Measurements from ENCODE around the gene TMEM30B. TPM values are rescaled to one million over a fixed set of nuclear protein-coding genes. Genes with fewer than 3 reads are reported as not detected.

The TMEM30B gene
- polyA plus RNA-seq, 1 of the 3 experiments (the other 2 are of a cell fraction): 0.15 TPM

DNA sequence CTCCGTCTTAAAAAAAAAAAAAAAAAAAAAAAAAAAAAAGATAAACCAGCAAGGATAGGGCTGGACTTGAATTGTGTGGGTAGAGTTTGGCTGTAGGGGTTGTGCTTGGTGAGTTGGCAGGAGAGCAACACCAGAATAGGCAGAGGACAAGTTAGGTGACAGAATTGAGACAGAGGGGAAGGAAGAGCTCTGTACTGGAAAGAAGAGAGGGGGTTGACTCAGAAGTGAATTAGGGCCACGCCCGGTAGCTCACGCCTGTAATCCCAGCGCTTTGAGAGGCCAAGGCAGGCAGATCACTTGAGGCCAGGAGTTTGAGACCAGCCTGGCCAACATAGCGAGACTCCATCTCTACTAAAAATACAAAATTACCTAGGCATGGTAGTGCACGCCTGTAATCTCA, 6.1 kb upstream of the TMEM30B start:
- Histone ChIP-seq H3K4me1 (ENCODE audit: control insufficient read depth in 1 of 2, insufficient read depth in 2 of 2, low read depth in 1 of 2, low read length in 1 of 2) (peaks cover 0 to 6% of the 10 kb centered on the region in 2 experiments; a peak in 1 of 4 replicates), H3K4me2 (no peak overlapping the region), H3K27ac (ENCODE audit: low read depth in 2 of 2, low read length in 1 of 2) (no peak overlapping the region), H3K9ac (no peak overlapping the region), H3K4me3 (ENCODE audit: low read depth in 2 of 2, low read length in 1 of 2) (no peak overlapping the region), H3K9me3 (no peaks in the 10 kb centered on the region), H3K27me3 (ENCODE audit: insufficient read depth) (no peaks in the 10 kb centered on the region), H3F3A (replicated peaks; ENCODE audit: insufficient read depth) (no peaks in the 10 kb centered on the region), H4K20me1 (ENCODE audit: insufficient read depth) (no peaks in the 10 kb centered on the region), H2AFZ (ENCODE audit: low read depth) (no peak overlapping the region), H3K79me2 (ENCODE audit: insufficient read depth) (no peaks in the 10 kb centered on the region), H3K36me3 (replicated peaks in 1 of 2; ENCODE audit: control insufficient read depth in 1 of 2, insufficient read depth in 2 of 2, low read length in 1 of 2) (no peaks in the 10 kb centered on the region), H3K9me2 (no peaks in the 10 kb centered on the region)
- ChIA-PET POLR2A (no interaction called here), CTCF (interaction anchor here (0.6 to 11.8 kb wide), 4 partner anchors 9 to 662 kb away, joined by 3 to 104 read pairs (median 4); no protein-coding TSS in a partner anchor)
- 89% methylated on average over 7 of the region's 7 CpGs for WGBS (ENCODE audit: low lambda C conversion rate)
- TF ChIP-seq, protein P1, sequence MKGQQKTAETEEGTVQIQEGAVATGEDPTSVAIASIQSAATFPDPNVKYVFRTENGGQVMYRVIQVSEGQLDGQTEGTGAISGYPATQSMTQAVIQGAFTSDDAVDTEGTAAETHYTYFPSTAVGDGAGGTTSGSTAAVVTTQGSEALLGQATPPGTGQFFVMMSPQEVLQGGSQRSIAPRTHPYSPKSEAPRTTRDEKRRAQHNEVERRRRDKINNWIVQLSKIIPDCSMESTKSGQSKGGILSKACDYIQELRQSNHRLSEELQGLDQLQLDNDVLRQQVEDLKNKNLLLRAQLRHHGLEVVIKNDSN (IDR thresholded peaks at IDR 0.05; ENCODE audit: borderline replicate concordance, low read depth): no peak
- TF ChIP-seq NRF1 (IDR thresholded peaks at IDR 0.05; ENCODE audit: low read depth, low read length) (no peak), FOSL2 (IDR thresholded peaks at IDR 0.05; ENCODE audit: borderline replicate concordance, low read depth) (no peak), MXI1 (IDR thresholded peaks at IDR 0.05; ENCODE audit: low read depth, low read length) (no peak), GABPA (IDR thresholded peaks at IDR 0.05; ENCODE audit: low read depth) (no peak), POLR2AphosphoS5 (IDR thresholded peaks at IDR 0.05; ENCODE audit: low read depth, low read length) (no peak), TAF1 (IDR thresholded peaks at IDR 0.05; ENCODE audit: borderline replicate concordance, low read depth, low read length) (no peak), FOXM1 (IDR thresholded peaks at IDR 0.05; ENCODE audit: low read depth) (no peak), RAD21 (IDR thresholded peaks at IDR 0.05; ENCODE audit: low read length) (no peak), ELF1 (IDR thresholded peaks at IDR 0.05) (no peak), ZBTB33 (IDR thresholded peaks at IDR 0.05; ENCODE audit: borderline replicate concordance, low read depth) (no peak), USF2 (IDR thresholded peaks at IDR 0.05; ENCODE audit: borderline replicate concordance, low read depth, low read length) (no peak), TCF12 (IDR thresholded peaks at IDR 0.05) (no peak)
- TF ChIP-seq, protein P2, sequence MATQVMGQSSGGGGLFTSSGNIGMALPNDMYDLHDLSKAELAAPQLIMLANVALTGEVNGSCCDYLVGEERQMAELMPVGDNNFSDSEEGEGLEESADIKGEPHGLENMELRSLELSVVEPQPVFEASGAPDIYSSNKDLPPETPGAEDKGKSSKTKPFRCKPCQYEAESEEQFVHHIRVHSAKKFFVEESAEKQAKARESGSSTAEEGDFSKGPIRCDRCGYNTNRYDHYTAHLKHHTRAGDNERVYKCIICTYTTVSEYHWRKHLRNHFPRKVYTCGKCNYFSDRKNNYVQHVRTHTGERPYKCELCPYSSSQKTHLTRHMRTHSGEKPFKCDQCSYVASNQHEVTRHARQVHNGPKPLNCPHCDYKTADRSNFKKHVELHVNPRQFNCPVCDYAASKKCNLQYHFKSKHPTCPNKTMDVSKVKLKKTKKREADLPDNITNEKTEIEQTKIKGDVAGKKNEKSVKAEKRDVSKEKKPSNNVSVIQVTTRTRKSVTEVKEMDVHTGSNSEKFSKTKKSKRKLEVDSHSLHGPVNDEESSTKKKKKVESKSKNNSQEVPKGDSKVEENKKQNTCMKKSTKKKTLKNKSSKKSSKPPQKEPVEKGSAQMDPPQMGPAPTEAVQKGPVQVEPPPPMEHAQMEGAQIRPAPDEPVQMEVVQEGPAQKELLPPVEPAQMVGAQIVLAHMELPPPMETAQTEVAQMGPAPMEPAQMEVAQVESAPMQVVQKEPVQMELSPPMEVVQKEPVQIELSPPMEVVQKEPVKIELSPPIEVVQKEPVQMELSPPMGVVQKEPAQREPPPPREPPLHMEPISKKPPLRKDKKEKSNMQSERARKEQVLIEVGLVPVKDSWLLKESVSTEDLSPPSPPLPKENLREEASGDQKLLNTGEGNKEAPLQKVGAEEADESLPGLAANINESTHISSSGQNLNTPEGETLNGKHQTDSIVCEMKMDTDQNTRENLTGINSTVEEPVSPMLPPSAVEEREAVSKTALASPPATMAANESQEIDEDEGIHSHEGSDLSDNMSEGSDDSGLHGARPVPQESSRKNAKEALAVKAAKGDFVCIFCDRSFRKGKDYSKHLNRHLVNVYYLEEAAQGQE (IDR thresholded peaks at IDR 0.05; ENCODE audit: low read depth, low read length): no peak
- DNase-seq: no peak

Data from SK-N-SH (cell line).